Peyer's patch (tissue), 4 donors: ENCODE data around the gene POU2AF1.

Experiments used
- CTCF ChIP-seq, 6 experiments: fragments of 450-650 bp in 4 of 6; fragments of 200-600 bp in 2 of 6; sonication (generic) in 1 of 6; IDR thresholded peaks; one replicate each; pipeline ENCODE4 v1.5.1; 2017 to 2019; ENCODE audit warnings: antibody characterized with exemption in 6 of 6, mild to moderate bottlenecking in 3 of 6, moderate library complexity in 1 of 6
- POLR2A ChIP-seq, 2 donors: fragments of 450-650 bp; IDR thresholded peaks; one replicate each; pipeline ENCODE4 v1.5.1; 2017; ENCODE audit warnings: antibody characterized with exemption in 2 of 2, mild to moderate bottlenecking in 2 of 2, moderate library complexity in 2 of 2

DNA sequence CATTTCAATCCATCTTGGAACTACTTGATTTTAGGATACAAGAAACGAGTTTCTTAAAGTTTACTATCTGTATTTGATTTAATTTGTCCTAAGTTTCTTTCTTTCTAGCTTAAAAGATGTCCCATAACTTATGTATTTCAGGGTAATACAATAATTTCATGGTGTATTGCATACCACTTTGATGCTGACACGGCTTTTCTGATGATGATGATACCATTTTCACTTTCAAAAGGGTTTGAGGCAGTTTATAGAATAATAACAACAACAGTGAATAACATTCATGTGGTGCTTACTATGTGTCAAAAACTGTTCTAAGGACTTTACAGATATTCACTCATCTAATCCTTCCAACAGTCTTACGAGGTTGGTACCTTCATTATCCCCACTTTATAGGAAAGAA, 33.2 kb upstream of the POU2AF1 start:
- TF ChIP-seq POLR2A (IDR thresholded peaks at IDR 0.05) (no peak), CTCF (IDR thresholded peaks at IDR 0.05) (no peak)
